Subcutaneous adipose tissue (tissue), 4 donors: ENCODE results near the gene RAB26. TPM values are rescaled to one million over a fixed set of nuclear protein-coding genes. Genes with fewer than 3 reads are reported as not detected.

Experiments
- CTCF ChIP-seq: fragments of 450-650 bp; IDR thresholded peaks from one replicate; pipeline ENCODE4 v1.5.1; 2016; ENCODE audit warnings: low read depth, mild to moderate bottlenecking, control low read depth, antibody characterized with exemption, moderate library complexity
- total RNA-seq, 4 donors: library from RNA; depleted of rRNA; stranded (reverse); fragments of >200 nt; gene quantifications; one replicate each; pipeline ENCODE4 v1.1.0, GENCODE V29; 2016

The RAB26 gene
- total RNA-seq, 4 donors from 2014 or later: 3.0 TPM; not detected in 3

DNA sequence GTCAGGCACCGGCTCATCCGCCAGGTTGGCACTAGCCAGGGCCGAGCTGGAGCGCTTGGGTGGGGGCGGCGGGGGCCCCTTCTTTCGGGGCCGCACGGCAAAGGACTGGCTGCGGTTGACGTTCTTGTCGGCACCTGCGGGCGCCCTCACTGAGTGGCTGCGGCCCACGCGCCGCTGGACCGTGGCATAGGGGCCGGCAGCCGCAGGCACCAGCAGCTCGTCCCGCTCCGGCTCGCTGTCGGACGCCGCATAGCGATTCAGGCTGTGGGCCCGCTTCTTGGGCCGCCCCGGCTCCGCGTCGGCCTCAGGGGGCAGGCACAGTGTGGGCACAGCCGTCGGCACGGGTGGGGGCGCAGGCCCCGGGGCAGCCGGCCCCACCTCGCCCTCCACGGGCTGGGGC lies 32.0 kb downstream of the RAB26 start:
- no peak for TF ChIP-seq CTCF

- no peak for TF ChIP-seq CTCF
Measured at GRCh38 chr16:2180962-2181923, 32.8 kb downstream of the RAB26 start.

DNA sequence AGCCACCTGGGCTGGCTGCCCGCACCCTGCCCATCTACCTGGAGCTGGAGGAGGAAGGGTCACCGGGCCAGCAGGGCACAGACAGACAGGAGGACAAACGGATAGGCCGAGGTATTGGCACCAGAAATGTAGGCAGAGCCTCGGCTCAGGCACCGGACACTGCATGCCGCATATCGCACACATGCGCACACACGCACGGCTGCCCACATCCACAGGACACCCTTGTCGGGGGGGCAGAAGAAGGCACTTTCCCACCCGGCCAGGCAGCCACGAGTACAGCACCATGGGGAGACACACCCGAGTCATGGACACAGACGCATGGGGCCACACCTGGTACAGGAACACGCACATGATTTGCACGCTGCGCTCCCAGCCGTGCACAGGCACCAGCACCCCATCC lies 33.5 kb downstream of the RAB26 start:
- no peak for TF ChIP-seq CTCF

- TF ChIP-seq CTCF: no peak
Measured at GRCh38 chr16:2183671-2184070, 35.2 kb downstream of the RAB26 start.

- no peak for TF ChIP-seq CTCF
Measured at GRCh38 chr16:2184346-2184745, 35.9 kb downstream of the RAB26 start.

GRCh38 chr16:2184962-2185361 lies 36.5 kb downstream of the RAB26 start:
- TF ChIP-seq CTCF: no peak

DNA sequence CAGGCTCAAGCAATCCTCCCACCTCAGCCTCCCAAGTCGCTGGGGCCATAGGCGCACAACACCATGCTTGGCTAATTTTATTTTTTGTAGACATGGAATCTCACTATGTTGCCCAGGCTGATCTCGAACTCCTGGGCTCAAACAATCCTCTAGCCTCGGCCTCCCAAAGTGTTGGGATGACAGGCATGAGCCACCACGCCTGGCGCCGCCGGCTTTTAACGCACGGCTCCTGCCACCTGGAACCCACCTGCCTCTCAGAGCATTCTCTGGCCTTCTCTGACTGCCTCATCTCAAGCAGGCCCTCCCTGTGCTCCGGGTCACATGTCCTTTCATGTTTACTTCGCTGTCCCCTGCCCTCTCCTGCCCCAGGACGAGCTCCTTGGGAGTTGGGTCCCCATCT lies 37.6 kb downstream of the RAB26 start:
- TF ChIP-seq CTCF: no peak
